Vagina (tissue), 2 donors: ENCODE measurements around the gene TUSC1. TPM values are rescaled to one million over a fixed set of nuclear protein-coding genes. Genes with fewer than 3 reads are reported as not detected.

Source experiments
- DNase-seq, 2 donors: peaks; one replicate each; pipeline ENCODE4 v3.0.0-alpha.2; 2017; ENCODE audit errors: extremely low spot score in 2 of 2
- H3K27ac ChIP-seq: fragments of 200-600 bp; sonication (generic); one replicate; pipeline ENCODE4 v1.5.1; 2019
- H3K27me3 ChIP-seq: fragments of 200-600 bp; sonication (generic); one replicate; pipeline ENCODE4 v1.5.1; 2019
- H3K36me3 ChIP-seq, 2 donors: fragments of 200-600 bp; sonication (generic); one replicate each; pipeline ENCODE4 v1.5.1; 2017 to 2019
- H3K4me1 ChIP-seq: fragments of 200-600 bp; sonication (generic); one replicate; pipeline ENCODE4 v1.5.1; 2019
- H3K4me3 ChIP-seq, 2 donors: fragments of 200-600 bp; sonication (generic); 1 replicate in 1 of 2; 2 replicates in 1 of 2; pipeline ENCODE4 v1.5.1; 2016 to 2019
- H3K9me3 ChIP-seq: fragments of 200-600 bp; sonication (generic); one replicate; pipeline ENCODE4 v1.5.1; 2019
- CTCF ChIP-seq, 3 experiments: fragments of 450-650 bp in 2 of 3; fragments of 200-600 bp in 1 of 3; sonication (generic) in 1 of 3; IDR thresholded peaks; one replicate each; pipeline ENCODE4 v1.5.1; 2017 to 2019; ENCODE audit warnings: antibody characterized with exemption in 3 of 3, mild to moderate bottlenecking in 2 of 3, moderate library complexity in 2 of 3
- POLR2A ChIP-seq, 2 donors: fragments of 450-650 bp; IDR thresholded peaks; one replicate each; pipeline ENCODE4 v1.6.1; 2017; ENCODE audit warnings: antibody characterized with exemption in 2 of 2, mild to moderate bottlenecking in 2 of 2, moderate library complexity in 2 of 2
- POLR2AphosphoS5 ChIP-seq, 2 donors: sonication (generic); formaldehyde crosslinking; IDR thresholded peaks; one replicate each; pipeline ENCODE4 v1.9.0; 2017; ENCODE audit warnings: antibody characterized with exemption in 2 of 2, mild to moderate bottlenecking in 2 of 2, low read depth in 1 of 2; ENCODE audit not compliant: insufficient read depth in 1 of 2
- intact Hi-C: fragments of 100-400 bp; cut with DNase I; formaldehyde crosslinking; loops from one replicate; pipeline ENCODE4 v1.15.1; 2023
- total RNA-seq: library from RNA; depleted of rRNA; stranded (reverse); fragments of >200 nt; gene quantifications from one replicate; pipeline ENCODE4 v1.2.3, GENCODE V29; 2016

The TUSC1 gene
- total RNA-seq, 1 donor from 2014 or later: 22.6 TPM

GRCh38 chr9:25658571-25658970 lies 19.7 kb downstream of the TUSC1 start:
- H3K4me1 ChIP-seq: no peaks in the 10 kb centered on the region
- no peaks in the 10 kb centered on the region for H3K36me3 ChIP-seq
- no peaks in the 10 kb centered on the region for H3K27me3 ChIP-seq
- no peak for TF ChIP-seq POLR2AphosphoS5 (IDR thresholded peaks at IDR 0.05; ENCODE audit: insufficient read depth in 1 of 2, low read depth in 1 of 2)
- TF ChIP-seq CTCF (IDR thresholded peaks at IDR 0.05): no peak
- no peak for TF ChIP-seq POLR2A (IDR thresholded peaks at IDR 0.05)
- DNase-seq: no peak
- no peaks in the 10 kb centered on the region for H3K9me3 ChIP-seq
- H3K4me3 ChIP-seq: no peak overlapping the region
- intact Hi-C loops: no loop called here
- H3K27ac ChIP-seq: no peak overlapping the region

GRCh38 chr9:25654417-25654816 lies 23.8 kb downstream of the TUSC1 start:
- no peak for TF ChIP-seq CTCF (IDR thresholded peaks at IDR 0.05)
- no peak for TF ChIP-seq POLR2A (IDR thresholded peaks at IDR 0.05)
- TF ChIP-seq POLR2AphosphoS5 (IDR thresholded peaks at IDR 0.05; ENCODE audit: insufficient read depth in 1 of 2, low read depth in 1 of 2): no peak
- DNase-seq: no peak
- no peaks in the 10 kb centered on the region for H3K36me3 ChIP-seq
- H3K9me3 ChIP-seq: no peaks in the 10 kb centered on the region
- no peak overlapping the region for H3K4me3 ChIP-seq
- H3K4me1 ChIP-seq: no peaks in the 10 kb centered on the region
- no peak overlapping the region for H3K27ac ChIP-seq
- no peaks in the 10 kb centered on the region for H3K27me3 ChIP-seq
- intact Hi-C loops: no loop called here

DNA sequence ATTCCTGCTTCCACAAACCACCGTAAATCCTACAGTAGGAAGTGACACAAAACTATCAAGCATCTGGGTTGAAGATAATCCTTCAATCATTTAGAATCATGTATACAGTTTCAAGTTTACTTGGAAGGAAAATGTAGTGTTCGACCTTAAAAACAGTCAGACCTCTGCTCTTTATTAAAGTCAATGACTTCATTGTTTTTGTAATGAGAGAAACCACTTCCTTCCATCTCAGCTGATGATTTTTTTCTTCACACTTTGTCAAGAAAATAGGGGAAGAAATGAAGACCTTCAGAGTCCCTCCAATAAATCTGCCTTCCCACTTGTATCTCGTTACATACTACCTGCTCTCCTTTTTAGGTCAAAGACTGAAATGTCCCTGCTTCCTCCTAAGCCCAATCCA lies 30.1 kb downstream of the TUSC1 start:
- intact Hi-C loops: no loop called here
- no peaks in the 10 kb centered on the region for H3K9me3 ChIP-seq
- H3K4me3 ChIP-seq: no peak overlapping the region
- no peaks in the 10 kb centered on the region for H3K27me3 ChIP-seq
- H3K27ac ChIP-seq: no peak overlapping the region
- no peak for DNase-seq
- no peaks in the 10 kb centered on the region for H3K36me3 ChIP-seq
- H3K4me1 ChIP-seq: no peaks in the 10 kb centered on the region
- TF ChIP-seq POLR2A (IDR thresholded peaks at IDR 0.05): no peak
- no peak for TF ChIP-seq POLR2AphosphoS5 (IDR thresholded peaks at IDR 0.05; ENCODE audit: insufficient read depth in 1 of 2, low read depth in 1 of 2)
- TF ChIP-seq CTCF (IDR thresholded peaks at IDR 0.05): no peak

DNA sequence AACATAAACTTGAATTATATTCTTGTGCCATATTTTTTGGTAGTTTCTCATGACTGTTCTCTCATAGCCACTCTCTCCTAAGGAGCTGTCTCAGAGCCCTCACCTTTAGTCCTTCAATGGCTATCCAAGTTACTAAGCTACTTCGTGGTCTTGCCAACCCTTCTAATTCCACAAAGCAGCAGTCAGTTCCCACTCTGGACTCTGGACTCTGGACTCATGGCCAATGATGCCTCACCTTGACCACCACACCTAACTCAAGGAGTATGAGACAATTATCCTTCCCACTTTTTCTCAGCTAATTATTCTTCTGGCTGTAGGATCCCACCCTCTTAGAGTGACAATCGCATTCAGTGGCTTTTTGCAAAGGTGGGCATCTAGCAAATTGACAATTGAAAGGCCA lies 42.2 kb downstream of the TUSC1 start:
- Histone ChIP-seq H3K4me1 (no peaks in the 10 kb centered on the region), H3K27ac (no peak overlapping the region), H3K4me3 (no peak overlapping the region), H3K27me3 (no peaks in the 10 kb centered on the region), H3K36me3 (no peaks in the 10 kb centered on the region), H3K9me3 (no peaks in the 10 kb centered on the region)
- DNase-seq: no peak
- intact Hi-C loops: no loop called here
- TF ChIP-seq CTCF (IDR thresholded peaks at IDR 0.05): no peak
- no peak for TF ChIP-seq POLR2AphosphoS5 (IDR thresholded peaks at IDR 0.05; ENCODE audit: insufficient read depth in 1 of 2, low read depth in 1 of 2)
- TF ChIP-seq POLR2A (IDR thresholded peaks at IDR 0.05): no peak

GRCh38 chr9:25629231-25629630 lies 49.0 kb downstream of the TUSC1 start:
- Histone ChIP-seq H3K27ac (no peak overlapping the region), H3K36me3 (no peaks in the 10 kb centered on the region), H3K4me1 (no peaks in the 10 kb centered on the region), H3K27me3 (no peaks in the 10 kb centered on the region), H3K9me3 (no peaks in the 10 kb centered on the region), H3K4me3 (no peak overlapping the region)
- no peak for DNase-seq
- intact Hi-C loops: no loop called here
- TF ChIP-seq CTCF (IDR thresholded peaks at IDR 0.05): no peak
- no peak for TF ChIP-seq POLR2A (IDR thresholded peaks at IDR 0.05)
- TF ChIP-seq POLR2AphosphoS5 (IDR thresholded peaks at IDR 0.05; ENCODE audit: insufficient read depth in 1 of 2, low read depth in 1 of 2): no peak
